Mesendoderm (in vitro differentiated cells): ENCODE data around the gene CHST11.

ENCODE experiments used
- DNase-seq: peaks from one replicate; pipeline ENCODE4 v3.0.0; 2013
- H2AK5ac ChIP-seq: 2 replicates; pipeline ENCODE4 v1.6.1; 2013; ENCODE audit warnings: low read length, inconsistent platforms
- H2BK120ac ChIP-seq: 2 replicates; pipeline ENCODE4 v1.6.1; 2013; ENCODE audit warnings: low read depth, mild to moderate bottlenecking, low read length, moderate library complexity, mixed read lengths
- H2BK15ac ChIP-seq: replicated peaks from 2 replicates; pipeline ENCODE4 v1.6.1; 2013; ENCODE audit warnings: low read depth, mild to moderate bottlenecking, moderate library complexity
- H2BK5ac ChIP-seq: 2 replicates; pipeline ENCODE4 v1.6.1; 2013; ENCODE audit warnings: low read length, inconsistent platforms
- H3K18ac ChIP-seq: 2 replicates; pipeline ENCODE4 v1.6.1; 2013; ENCODE audit warnings: mild to moderate bottlenecking, low read length, mixed read lengths
- H3K23ac ChIP-seq: one replicate; pipeline ENCODE4 v1.6.1; 2013; ENCODE audit warnings: low read length
- H3K27ac ChIP-seq: 2 replicates; pipeline ENCODE4 v1.5.1; 2013; ENCODE audit warnings: low read depth, mild to moderate bottlenecking, inconsistent platforms, low read length, moderate library complexity
- H3K27me3 ChIP-seq: 2 replicates; pipeline ENCODE4 v1.6.1; 2013; ENCODE audit warnings: low read length, control low read depth, mild to moderate bottlenecking, inconsistent platforms; ENCODE audit not compliant: insufficient read depth, poor library complexity
- H3K36me3 ChIP-seq: 2 replicates; pipeline ENCODE4 v1.6.1; 2013; ENCODE audit warnings: low read length, inconsistent platforms; ENCODE audit not compliant: control insufficient read depth, insufficient read depth
- H3K4ac ChIP-seq: one replicate; pipeline ENCODE4 v1.6.1; 2013; ENCODE audit warnings: low read depth, mild to moderate bottlenecking, low read length, moderate library complexity
- H3K4me1 ChIP-seq: 2 replicates; pipeline ENCODE4 v1.6.1; 2013; ENCODE audit warnings: low read depth, low read length, inconsistent platforms; ENCODE audit not compliant: control insufficient read depth
- H3K4me2 ChIP-seq: 2 replicates; pipeline ENCODE4 v1.6.1; 2013; ENCODE audit warnings: low read length
- H3K4me3 ChIP-seq: 2 replicates; pipeline ENCODE4 v1.5.1; 2013; ENCODE audit warnings: mild to moderate bottlenecking, low read length
- H3K56ac ChIP-seq: one replicate; pipeline ENCODE4 v1.6.1; 2013; ENCODE audit warnings: low read length
- H3K79me1 ChIP-seq: 2 replicates; pipeline ENCODE4 v1.6.1; 2013; ENCODE audit warnings: low read length, inconsistent platforms
- H3K79me2 ChIP-seq: 2 replicates; pipeline ENCODE4 v1.6.1; 2013; ENCODE audit warnings: mild to moderate bottlenecking, low read length; ENCODE audit not compliant: control insufficient read depth, insufficient read depth
- H3K9ac ChIP-seq: 2 replicates; pipeline ENCODE4 v1.6.1; 2013; ENCODE audit warnings: low read length, inconsistent platforms
- H4K5ac ChIP-seq: one replicate; pipeline ENCODE4 v1.6.1; 2013; ENCODE audit warnings: low read length
- H4K8ac ChIP-seq: one replicate; pipeline ENCODE4 v1.6.1; 2013; ENCODE audit warnings: low read depth, mild to moderate bottlenecking, control low read depth, low read length, moderate library complexity
- WGBS: extraction: QIAGEN DNeasy Blood & Tissue Kit; methylation state at CpG from one replicate; pipeline ENCODE4 v1.1.7; 2013; ENCODE audit warnings: low lambda C conversion rate, missing lambda C conversion rate; ENCODE audit not compliant: insufficient coverage; ENCODE audit errors: extremely low coverage; 5-methylcytosine and 5-hydroxymethylcytosine counted together

Gene CHST11

DNA sequence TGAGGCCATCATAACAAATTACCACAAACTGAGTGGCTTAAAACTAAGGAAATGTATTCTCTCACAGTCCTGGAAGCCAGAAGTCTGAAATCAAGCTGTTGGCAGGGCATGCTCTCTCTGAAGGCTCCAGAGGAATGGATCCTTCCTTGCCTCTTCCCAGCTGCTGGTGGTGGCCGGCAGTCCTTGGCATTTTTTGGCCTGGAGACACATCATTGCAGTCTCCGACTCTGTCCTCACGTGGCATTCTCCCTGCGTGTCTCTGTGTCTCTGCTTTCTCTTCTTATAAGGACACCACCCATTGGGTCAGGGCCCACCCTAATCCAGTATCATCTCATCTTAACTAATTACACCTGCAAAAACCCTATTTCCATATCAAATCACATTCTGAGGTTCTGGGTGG lies 295.3 kb downstream of the CHST11 start:
- Histone ChIP-seq H3K36me3 (no peaks in the 10 kb centered on the region), H3K4me1 (peaks cover 2% of the 10 kb centered on the region), H3K56ac (no peak overlapping the region), H3K79me2 (no peaks in the 10 kb centered on the region), H3K27me3 (no peaks in the 10 kb centered on the region), H3K4me2 (no peak overlapping the region), H4K5ac (no peak overlapping the region), H3K18ac (no peak overlapping the region), H3K27ac (no peak overlapping the region), H2BK15ac (no peak overlapping the region), H3K23ac (no peak overlapping the region), H3K9ac (no peak overlapping the region), H3K79me1 (no peaks in the 10 kb centered on the region), H2AK5ac (no peak overlapping the region), H4K8ac (no peak overlapping the region), H3K4ac (no peak overlapping the region), H2BK5ac (no peak overlapping the region), H3K4me3 (no peak overlapping the region), H2BK120ac (no peak overlapping the region)
- no peak for DNase-seq
- no CpG with 5 or more reads among the region's 4 CpGs for WGBS

DNA sequence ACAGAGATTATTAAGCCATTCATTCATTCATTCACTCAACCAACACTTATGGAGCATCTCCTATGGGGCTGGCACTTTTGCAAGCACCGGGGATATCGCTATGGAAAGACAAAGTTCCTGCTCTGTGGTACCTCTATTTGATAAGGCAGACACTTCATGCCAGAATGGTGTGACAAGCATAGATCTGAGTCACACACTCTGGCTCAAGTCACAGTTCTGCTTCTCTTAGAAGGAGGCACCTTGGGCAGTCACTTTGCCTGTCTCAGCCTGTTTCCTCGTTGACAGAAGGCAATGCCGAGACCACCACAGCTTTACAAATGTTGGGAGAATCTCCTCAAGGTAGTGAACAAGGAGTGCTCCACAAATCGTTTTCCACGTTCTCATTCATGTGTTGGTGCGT lies 296.1 kb downstream of the CHST11 start:
- H3K27ac ChIP-seq, result no peak overlapping the region
- no peaks in the 10 kb centered on the region for H3K27me3 ChIP-seq
- no CpG with 5 or more reads among the region's 7 CpGs for WGBS
- no peak overlapping the region for H2BK120ac ChIP-seq
- H3K4me2 ChIP-seq, result no peak overlapping the region
- H3K79me2 ChIP-seq, result no peaks in the 10 kb centered on the region
- peaks cover 2% of the 10 kb centered on the region for H3K4me1 ChIP-seq
- H3K4me3 ChIP-seq, result no peak overlapping the region
- H4K8ac ChIP-seq, result no peak overlapping the region
- H2AK5ac ChIP-seq, result no peak overlapping the region
- no peak overlapping the region for H4K5ac ChIP-seq
- no peak for DNase-seq
- no peak overlapping the region for H3K56ac ChIP-seq
- H3K18ac ChIP-seq, result no peak overlapping the region
- H3K36me3 ChIP-seq, result no peaks in the 10 kb centered on the region
- no peak overlapping the region for H2BK5ac ChIP-seq
- no peak overlapping the region for H3K23ac ChIP-seq
- no peaks in the 10 kb centered on the region for H3K79me1 ChIP-seq
- no peak overlapping the region for H2BK15ac ChIP-seq
- H3K9ac ChIP-seq, result no peak overlapping the region
- no peak overlapping the region for H3K4ac ChIP-seq

DNA sequence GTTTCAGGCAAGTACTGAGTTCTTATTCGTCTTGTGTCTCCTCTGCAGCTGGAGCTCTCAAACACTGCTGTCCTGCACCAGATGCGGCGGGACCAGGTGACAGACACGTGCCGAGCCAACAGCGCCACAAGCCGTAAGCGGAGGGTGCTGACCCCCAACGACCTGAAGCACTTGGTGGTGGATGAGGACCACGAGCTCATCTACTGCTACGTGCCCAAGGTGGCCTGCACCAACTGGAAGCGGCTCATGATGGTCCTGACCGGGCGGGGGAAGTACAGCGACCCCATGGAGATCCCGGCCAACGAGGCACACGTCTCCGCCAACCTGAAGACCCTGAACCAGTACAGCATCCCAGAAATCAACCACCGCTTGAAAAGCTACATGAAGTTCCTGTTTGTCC lies 300.2 kb downstream of the CHST11 start:
- H3K23ac ChIP-seq, result no peak overlapping the region
- no CpG with 5 or more reads among the region's 20 CpGs for WGBS
- H4K5ac ChIP-seq, result no peak overlapping the region
- H2BK120ac ChIP-seq, result no peak overlapping the region
- H3K27ac ChIP-seq, result no peak overlapping the region
- no peak overlapping the region for H3K4me3 ChIP-seq
- no peaks in the 10 kb centered on the region for H3K79me2 ChIP-seq
- no peak overlapping the region for H2AK5ac ChIP-seq
- H2BK5ac ChIP-seq, result no peak overlapping the region
- H4K8ac ChIP-seq, result no peak overlapping the region
- H3K79me1 ChIP-seq, result no peaks in the 10 kb centered on the region
- no peak overlapping the region for H3K18ac ChIP-seq
- no peak for DNase-seq
- no peak overlapping the region for H2BK15ac ChIP-seq
- H3K4me1 ChIP-seq, result no peaks in the 10 kb centered on the region
- H3K27me3 ChIP-seq, result no peaks in the 10 kb centered on the region
- no peaks in the 10 kb centered on the region for H3K36me3 ChIP-seq
- H3K4ac ChIP-seq, result no peak overlapping the region
- H3K4me2 ChIP-seq, result no peak overlapping the region
- H3K9ac ChIP-seq, result no peak overlapping the region
- H3K56ac ChIP-seq, result no peak overlapping the region

DNA sequence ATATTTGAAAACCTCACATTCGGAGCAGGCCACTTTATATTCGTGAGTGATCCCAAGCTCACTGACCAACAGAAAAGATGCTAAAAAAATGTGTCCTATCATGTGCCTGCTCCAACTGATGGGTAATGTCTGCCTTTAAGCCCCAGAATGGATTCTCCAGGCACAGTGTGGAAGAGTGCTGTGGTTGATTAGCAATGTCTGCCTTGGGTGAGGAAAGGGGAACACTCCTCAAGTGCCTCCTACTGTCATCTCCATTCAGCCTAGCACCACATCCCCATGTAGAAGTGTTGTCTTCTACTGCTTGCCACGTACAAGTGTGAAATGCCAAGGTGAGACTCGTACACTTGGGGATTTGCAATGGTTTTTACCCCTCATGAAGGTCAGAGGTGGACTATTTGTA lies 302.0 kb downstream of the CHST11 start:
- Histone ChIP-seq H3K4me1 (no peaks in the 10 kb centered on the region), H3K4ac (no peak overlapping the region), H2AK5ac (no peak overlapping the region), H3K9ac (no peak overlapping the region), H3K27me3 (no peaks in the 10 kb centered on the region), H3K4me2 (no peak overlapping the region), H3K79me1 (no peaks in the 10 kb centered on the region), H3K36me3 (no peaks in the 10 kb centered on the region), H2BK5ac (no peak overlapping the region), H2BK120ac (no peak overlapping the region), H3K4me3 (no peak overlapping the region), H3K56ac (no peak overlapping the region), H3K79me2 (no peaks in the 10 kb centered on the region), H2BK15ac (no peak overlapping the region), H3K27ac (no peak overlapping the region), H3K23ac (no peak overlapping the region), H4K8ac (no peak overlapping the region), H4K5ac (no peak overlapping the region), H3K18ac (no peak overlapping the region)
- no CpG with 5 or more reads among the region's 4 CpGs for WGBS
- DNase-seq, result no peak

DNA sequence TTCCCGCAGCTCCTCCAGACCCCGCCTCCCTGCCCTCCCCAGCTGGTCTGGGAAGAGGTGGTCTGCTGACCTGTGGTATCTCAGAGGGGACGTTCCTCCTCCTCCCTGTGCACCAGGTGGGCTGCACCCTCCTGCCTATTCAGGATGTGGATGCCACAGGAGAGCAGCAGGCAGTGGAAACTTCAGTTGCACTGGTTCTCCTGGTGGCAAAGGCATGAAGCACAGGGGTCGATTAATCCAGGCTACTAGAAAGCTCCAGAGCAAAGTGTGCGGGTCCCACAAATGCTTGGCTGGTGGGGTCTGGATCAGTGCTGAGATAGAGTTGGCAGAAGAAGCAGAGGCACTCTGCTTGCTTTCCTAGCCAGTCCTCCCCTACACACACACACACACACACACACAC lies 304.3 kb downstream of the CHST11 start:
- WGBS, result no CpG with 5 or more reads among the region's 5 CpGs
- no peak overlapping the region for H3K4me3 ChIP-seq
- H2AK5ac ChIP-seq, result no peak overlapping the region

DNA sequence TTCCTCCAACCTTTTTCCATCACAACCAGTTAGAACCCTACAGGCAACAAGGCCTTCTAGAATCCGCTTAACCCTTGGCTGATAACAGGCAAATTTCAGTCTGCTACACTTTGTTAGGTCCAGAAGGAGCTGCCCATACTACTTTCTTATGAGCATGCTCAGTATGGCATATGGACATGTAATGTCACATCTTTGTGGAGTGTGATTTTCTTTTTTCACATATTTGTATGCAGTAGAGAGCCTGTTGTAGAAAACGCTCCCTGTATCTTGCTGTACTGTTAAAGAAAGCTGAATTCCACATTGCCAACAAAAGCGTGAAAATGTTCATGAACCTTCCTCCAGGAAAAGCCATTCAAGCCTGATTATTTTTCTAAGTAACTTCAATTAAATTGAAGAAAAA lies 304.9 kb downstream of the CHST11 start:
- Histone ChIP-seq H3K9ac (no peak overlapping the region), H3K4me2 (no peak overlapping the region), H3K27me3 (no peaks in the 10 kb centered on the region), H2AK5ac (no peak overlapping the region), H3K23ac (no peak overlapping the region), H4K8ac (no peak overlapping the region), H3K79me2 (no peaks in the 10 kb centered on the region), H3K27ac (no peak overlapping the region), H3K56ac (no peak overlapping the region), H2BK120ac (no peak overlapping the region), H3K4me3 (no peak overlapping the region), H3K79me1 (no peaks in the 10 kb centered on the region), H3K4me1 (no peaks in the 10 kb centered on the region), H3K36me3 (no peaks in the 10 kb centered on the region), H2BK15ac (no peak overlapping the region), H4K5ac (no peak overlapping the region), H2BK5ac (no peak overlapping the region), H3K4ac (no peak overlapping the region), H3K18ac (no peak overlapping the region)
- no peak for DNase-seq
- no CpG with 5 or more reads among the region's 3 CpGs for WGBS

More for the DNA sequence above, 304.3 kb downstream of the CHST11 start:
- Histone ChIP-seq H3K4me2 (no peak overlapping the region), H3K79me2 (no peaks in the 10 kb centered on the region), H2BK15ac (no peak overlapping the region), H3K23ac (no peak overlapping the region), H4K8ac (no peak overlapping the region), H3K56ac (no peak overlapping the region), H3K36me3 (no peaks in the 10 kb centered on the region), H2BK120ac (no peak overlapping the region), H4K5ac (no peak overlapping the region), H3K4ac (no peak overlapping the region), H3K79me1 (no peaks in the 10 kb centered on the region), H2BK5ac (no peak overlapping the region), H3K27me3 (no peaks in the 10 kb centered on the region), H3K9ac (no peak overlapping the region), H3K18ac (no peak overlapping the region), H3K27ac (no peak overlapping the region), H3K4me1 (no peaks in the 10 kb centered on the region)
- DNase-seq, result peak; percentile 40
